ENCODE results near the gene SMIM20.
A peak's percentile ranks its signal among the peaks of the same experiment; 100 is the strongest.
"Not testable (repeated sequence)": the region's sequence is repeated elsewhere in the genome, so short reads cannot be mapped to it uniquely, and the experiment has no call there.

Gene SMIM20

GRCh38 chr4:25905371-25905770, 8.6 kb upstream of the SMIM20 start:
- no peak overlapping the region for H3K4me3 ChIP-seq (replicated peaks; ENCODE audit: low read depth, low read length)
- TF ChIP-seq CTCF (IDR thresholded peaks at IDR 0.05; ENCODE audit: low read length, missing control alignments): no peak
- DNase-seq (ENCODE audit: low read depth): no peak

GRCh38 chr4:25906113-25906512, 7.9 kb upstream of the SMIM20 start:
- DNase-seq (ENCODE audit: low read depth); H3K4me3 ChIP-seq (replicated peaks; ENCODE audit: low read depth, low read length): not testable (repeated sequence)

GRCh38 chr4:25908491-25908901, 5.5 kb upstream of the SMIM20 start:
- peak; percentile 88 for DNase-seq (ENCODE audit: low read depth)
- TF ChIP-seq CTCF (IDR thresholded peaks at IDR 0.05; ENCODE audit: low read length, missing control alignments): no peak
- no peak overlapping the region for H3K4me3 ChIP-seq (replicated peaks; ENCODE audit: low read depth, low read length)

GRCh38 chr4:25911356-25911755, 2.7 kb upstream of the SMIM20 start:
- no peak overlapping the region for H3K4me3 ChIP-seq (replicated peaks; ENCODE audit: low read depth, low read length)
- TF ChIP-seq CTCF (IDR thresholded peaks at IDR 0.05; ENCODE audit: low read length, missing control alignments): no peak
- DNase-seq (ENCODE audit: low read depth): no peak

- no peak for TF ChIP-seq CTCF (IDR thresholded peaks at IDR 0.05; ENCODE audit: low read length, missing control alignments)
- no peak for DNase-seq (ENCODE audit: low read depth)
- H3K4me3 ChIP-seq (replicated peaks; ENCODE audit: low read depth, low read length): peak overlapping the region; percentile 77
Measured at GRCh38 chr4:25913056-25913850, 767 bp upstream of the SMIM20 start.

GRCh38 chr4:25914670-25915352, 791 bp downstream of the SMIM20 start:
- no peak for DNase-seq (ENCODE audit: low read depth)
- no peak for TF ChIP-seq CTCF (IDR thresholded peaks at IDR 0.05; ENCODE audit: low read length, missing control alignments)
- peak overlapping the region; percentile 77 for H3K4me3 ChIP-seq (replicated peaks; ENCODE audit: low read depth, low read length)

- peak overlapping the region; percentile 77 for H3K4me3 ChIP-seq (replicated peaks; ENCODE audit: low read depth, low read length)
- peak; percentile 77 for DNase-seq (ENCODE audit: low read depth)
- no peak for TF ChIP-seq CTCF (IDR thresholded peaks at IDR 0.05; ENCODE audit: low read length, missing control alignments)
Measured at GRCh38 chr4:25915353-25915705, 1.3 kb downstream of the SMIM20 start.

All from fibroblast of pulmonary artery (primary cell).